WTC11 (cell line): ENCODE measurements around the gene SYNDIG1.

Experiments used
- ATF1 ChIP-seq: sonication (generic); formaldehyde crosslinking; IDR thresholded peaks from 2 replicates; pipeline ENCODE4 v1.8.1; 2023; ENCODE audit warnings: mild to moderate bottlenecking, moderate library complexity, missing genetic modification reagents
- GABPB1 ChIP-seq: sonication (generic); formaldehyde crosslinking; IDR thresholded peaks from 2 replicates; pipeline ENCODE4 v1.8.1; 2023; ENCODE audit warnings: mild to moderate bottlenecking, missing genetic modification reagents
- JUN ChIP-seq: sonication (generic); formaldehyde crosslinking; IDR thresholded peaks from 2 replicates; pipeline ENCODE4 v1.8.0; 2023; ENCODE audit warnings: mild to moderate bottlenecking, missing genetic modification reagents
- NR3C1 ChIP-seq: sonication (generic); formaldehyde crosslinking; conservative IDR thresholded peaks from 2 replicates; pipeline ENCODE4 v1.8.1; 2023; ENCODE audit warnings: low read depth, mild to moderate bottlenecking, missing genetic modification reagents
- TP53 ChIP-seq: sonication (generic); formaldehyde crosslinking; IDR thresholded peaks from 2 replicates; pipeline ENCODE4 v1.8.1; 2023; ENCODE audit warnings: mild to moderate bottlenecking, missing genetic modification reagents
- ZNF232 ChIP-seq: sonication (generic); formaldehyde crosslinking; IDR thresholded peaks from 2 replicates; pipeline ENCODE4 v1.8.0; 2022; ENCODE audit warnings: mild to moderate bottlenecking, missing genetic modification reagents
- ZNF396 ChIP-seq: fragments of 250-450 bp; sonication (Bioruptor Pico); IDR thresholded peaks from 2 replicates; pipeline ENCODE4 v1.8.0; 2021; ENCODE audit warnings: mild to moderate bottlenecking, moderate library complexity, borderline replicate concordance
- TF ChIP-seq, protein P1 (sequence below): sonication (generic); formaldehyde crosslinking; IDR thresholded peaks from 2 replicates; pipeline ENCODE4 v1.8.1; 2023; ENCODE audit warnings: mild to moderate bottlenecking, missing genetic modification reagents
- TF ChIP-seq, protein P2 (sequence below): fragments of 200-600 bp; IDR thresholded peaks from 2 replicates; pipeline ENCODE4 v1.8.0; 2022; ENCODE audit warnings: antibody characterized with exemption
- TF ChIP-seq, protein P3 (sequence below): sonication (generic); formaldehyde crosslinking; conservative IDR thresholded peaks from 2 replicates; pipeline ENCODE4 v1.8.1; 2022; ENCODE audit warnings: mild to moderate bottlenecking, missing genetic modification reagents
- TF ChIP-seq, protein P4 (sequence below): sonication (generic); formaldehyde crosslinking; IDR thresholded peaks from 2 replicates; pipeline ENCODE4 v1.8.1; 2022; ENCODE audit warnings: missing genetic modification reagents, borderline replicate concordance
- TF ChIP-seq, protein P5 (sequence below): sonication (generic); formaldehyde crosslinking; IDR thresholded peaks from 2 replicates; pipeline ENCODE4 v1.8.0; 2022; ENCODE audit warnings: mild to moderate bottlenecking, missing genetic modification reagents

DNA sequence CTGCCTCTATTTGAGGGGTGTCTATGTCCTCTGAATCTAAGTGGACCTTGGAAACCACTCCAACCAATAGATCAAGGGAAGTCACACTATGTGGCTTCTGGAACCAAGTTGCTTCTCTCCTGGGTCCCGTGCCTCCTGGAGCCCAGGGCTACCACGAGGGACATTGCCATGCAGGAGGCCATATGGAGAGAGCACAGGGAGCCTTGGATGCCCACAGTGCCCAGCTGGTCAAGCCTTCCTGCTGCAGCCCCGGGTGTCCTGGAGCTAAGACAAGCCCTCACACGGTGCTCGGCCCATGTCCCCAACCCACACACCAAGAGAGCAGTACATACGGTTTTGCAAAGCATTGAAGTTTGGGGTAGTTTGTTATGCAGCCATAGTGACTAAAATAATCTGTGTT, 231.6 kb downstream of the SYNDIG1 start:
- TF ChIP-seq, protein P1, sequence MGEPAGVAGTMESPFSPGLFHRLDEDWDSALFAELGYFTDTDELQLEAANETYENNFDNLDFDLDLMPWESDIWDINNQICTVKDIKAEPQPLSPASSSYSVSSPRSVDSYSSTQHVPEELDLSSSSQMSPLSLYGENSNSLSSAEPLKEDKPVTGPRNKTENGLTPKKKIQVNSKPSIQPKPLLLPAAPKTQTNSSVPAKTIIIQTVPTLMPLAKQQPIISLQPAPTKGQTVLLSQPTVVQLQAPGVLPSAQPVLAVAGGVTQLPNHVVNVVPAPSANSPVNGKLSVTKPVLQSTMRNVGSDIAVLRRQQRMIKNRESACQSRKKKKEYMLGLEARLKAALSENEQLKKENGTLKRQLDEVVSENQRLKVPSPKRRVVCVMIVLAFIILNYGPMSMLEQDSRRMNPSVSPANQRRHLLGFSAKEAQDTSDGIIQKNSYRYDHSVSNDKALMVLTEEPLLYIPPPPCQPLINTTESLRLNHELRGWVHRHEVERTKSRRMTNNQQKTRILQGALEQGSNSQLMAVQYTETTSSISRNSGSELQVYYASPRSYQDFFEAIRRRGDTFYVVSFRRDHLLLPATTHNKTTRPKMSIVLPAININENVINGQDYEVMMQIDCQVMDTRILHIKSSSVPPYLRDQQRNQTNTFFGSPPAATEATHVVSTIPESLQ (CRISPR knock-in tag): no peak
- TF ChIP-seq ZNF396 (CRISPR knock-in tag): no peak
- TF ChIP-seq JUN (CRISPR knock-in tag): no peak
- no peak for TF ChIP-seq NR3C1 (CRISPR knock-in tag)
- TF ChIP-seq, protein P2, sequence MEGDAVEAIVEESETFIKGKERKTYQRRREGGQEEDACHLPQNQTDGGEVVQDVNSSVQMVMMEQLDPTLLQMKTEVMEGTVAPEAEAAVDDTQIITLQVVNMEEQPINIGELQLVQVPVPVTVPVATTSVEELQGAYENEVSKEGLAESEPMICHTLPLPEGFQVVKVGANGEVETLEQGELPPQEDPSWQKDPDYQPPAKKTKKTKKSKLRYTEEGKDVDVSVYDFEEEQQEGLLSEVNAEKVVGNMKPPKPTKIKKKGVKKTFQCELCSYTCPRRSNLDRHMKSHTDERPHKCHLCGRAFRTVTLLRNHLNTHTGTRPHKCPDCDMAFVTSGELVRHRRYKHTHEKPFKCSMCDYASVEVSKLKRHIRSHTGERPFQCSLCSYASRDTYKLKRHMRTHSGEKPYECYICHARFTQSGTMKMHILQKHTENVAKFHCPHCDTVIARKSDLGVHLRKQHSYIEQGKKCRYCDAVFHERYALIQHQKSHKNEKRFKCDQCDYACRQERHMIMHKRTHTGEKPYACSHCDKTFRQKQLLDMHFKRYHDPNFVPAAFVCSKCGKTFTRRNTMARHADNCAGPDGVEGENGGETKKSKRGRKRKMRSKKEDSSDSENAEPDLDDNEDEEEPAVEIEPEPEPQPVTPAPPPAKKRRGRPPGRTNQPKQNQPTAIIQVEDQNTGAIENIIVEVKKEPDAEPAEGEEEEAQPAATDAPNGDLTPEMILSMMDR: no peak
- no peak for TF ChIP-seq ZNF232 (CRISPR knock-in tag)
- TF ChIP-seq, protein P3, sequence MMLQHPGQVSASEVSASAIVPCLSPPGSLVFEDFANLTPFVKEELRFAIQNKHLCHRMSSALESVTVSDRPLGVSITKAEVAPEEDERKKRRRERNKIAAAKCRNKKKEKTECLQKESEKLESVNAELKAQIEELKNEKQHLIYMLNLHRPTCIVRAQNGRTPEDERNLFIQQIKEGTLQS: no peak
- no peak for TF ChIP-seq TP53
- TF ChIP-seq GABPB1: no peak
- TF ChIP-seq, protein P4, sequence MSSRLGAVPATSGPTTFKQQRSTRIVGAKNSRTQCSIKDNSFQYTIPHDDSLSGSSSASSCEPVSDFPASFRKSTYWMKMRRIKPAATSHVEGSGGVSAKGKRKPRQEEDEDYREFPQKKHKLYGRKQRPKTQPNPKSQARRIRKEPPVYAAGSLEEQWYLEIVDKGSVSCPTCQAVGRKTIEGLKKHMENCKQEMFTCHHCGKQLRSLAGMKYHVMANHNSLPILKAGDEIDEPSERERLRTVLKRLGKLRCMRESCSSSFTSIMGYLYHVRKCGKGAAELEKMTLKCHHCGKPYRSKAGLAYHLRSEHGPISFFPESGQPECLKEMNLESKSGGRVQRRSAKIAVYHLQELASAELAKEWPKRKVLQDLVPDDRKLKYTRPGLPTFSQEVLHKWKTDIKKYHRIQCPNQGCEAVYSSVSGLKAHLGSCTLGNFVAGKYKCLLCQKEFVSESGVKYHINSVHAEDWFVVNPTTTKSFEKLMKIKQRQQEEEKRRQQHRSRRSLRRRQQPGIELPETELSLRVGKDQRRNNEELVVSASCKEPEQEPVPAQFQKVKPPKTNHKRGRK (CRISPR knock-in tag): no peak
- no peak for TF ChIP-seq ATF1 (CRISPR knock-in tag)
- TF ChIP-seq, protein P5, sequence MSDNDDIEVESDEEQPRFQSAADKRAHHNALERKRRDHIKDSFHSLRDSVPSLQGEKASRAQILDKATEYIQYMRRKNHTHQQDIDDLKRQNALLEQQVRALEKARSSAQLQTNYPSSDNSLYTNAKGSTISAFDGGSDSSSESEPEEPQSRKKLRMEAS (CRISPR knock-in tag): no peak
